Right lobe of liver (tissue), 6 donors: ENCODE measurements around the gene PKDREJ. TPM values are rescaled to one million over a fixed set of nuclear protein-coding genes. Genes with fewer than 3 reads are reported as not detected.

Experiments
- ATAC-seq, 4 donors: fragments of 200-7000 bp; cut with Tn5 transposase; one replicate each; pipeline ENCODE4 v1.9.1; 2020; ENCODE audit warnings: mild to moderate bottlenecking in 4 of 4, moderate library complexity in 4 of 4
- DNase-seq, 3 donors: peaks; one replicate each; pipeline ENCODE4 v3.0.0-alpha.2; 2020
- H3K27ac ChIP-seq, 3 donors: fragments of 200-600 bp; one replicate each; pipeline ENCODE4 v1.8.0; 2022
- H3K27me3 ChIP-seq, 2 donors: fragments of 200-600 bp; one replicate each; pipeline ENCODE4 v1.8.0; 2022
- H3K36me3 ChIP-seq, 4 donors: fragments of 200-600 bp; sonication (generic) in 1 of 4; one replicate each; pipeline versions ENCODE4 v1.5.1 to v1.8.0; 2017 to 2022; ENCODE audit warnings: control low read depth in 1 of 4
- H3K4me1 ChIP-seq, 4 donors: fragments of 200-600 bp; sonication (generic) in 1 of 4; one replicate each; pipeline versions ENCODE4 v1.5.1 to v1.8.0; 2017 to 2022; ENCODE audit warnings: control low read depth in 1 of 4
- H3K4me3 ChIP-seq, 3 donors: fragments of 200-600 bp; one replicate each; pipeline ENCODE4 v1.8.0; 2022
- H3K9me3 ChIP-seq, 4 donors: fragments of 200-600 bp; sonication (generic) in 1 of 4; one replicate each; pipeline versions ENCODE4 v1.5.1 to v1.8.0; 2017 to 2022; ENCODE audit warnings: control low read depth in 1 of 4
- POLR2A ChIP-seq: fragments of 450-650 bp; IDR thresholded peaks from one replicate; pipeline ENCODE4 v1.6.1; 2017; ENCODE audit warnings: antibody characterized with exemption, mild to moderate bottlenecking
- WGBS: methylation state at CpG from one replicate; pipeline ENCODE4 v1.1.6; 2018; ENCODE audit warnings: low coverage, low lambda C conversion rate; ENCODE audit not compliant: insufficient coverage; ENCODE audit errors: missing lambda C conversion rate; 5-methylcytosine and 5-hydroxymethylcytosine counted together
- intact Hi-C, 2 donors: fragments of 100-400 bp; cut with DNase I; formaldehyde crosslinking; loops; one replicate each; pipeline versions ENCODE4 v1.11.2 to v1.14.1; 2022
- total RNA-seq, 6 experiments: library from RNA; depleted of rRNA in 2 of 6; stranded (reverse); fragments of >200 nt in 2 of 6; fragmentation: NEBNext Ultra II Directional in 3 of 6; extraction: Animal tissue kit (Norgen Biotek cat#: 25700) in 3 of 6; gene quantifications; one replicate each; pipeline versions ENCODE4 v1.1.0 to v1.2.4, GENCODE V29; 2016 to 2023
- TF ChIP-seq, protein P1 (sequence below), 4 donors: fragments of 200-600 bp in 3 of 4; fragments of 450-650 bp in 1 of 4; IDR thresholded peaks; one replicate each; pipeline versions ENCODE4 v1.5.1 to v1.8.0; 2016 to 2022; ENCODE audit warnings: antibody characterized with exemption in 4 of 4, mild to moderate bottlenecking in 2 of 4
- donor health status: DM: no; HTN: yes; CAD: no.
- donor health status: DM: no; HTN: no; CAD: no.
- donor health status: DM: no; HTN: no; CAD: no.
- donor health status: DM: no; HTN: yes; CAD: no.
- donor health status: DM: no; HTN: yes; CAD: no.

The PKDREJ gene
- total RNA-seq, 6 experiments from 2014 or later: 0.05 to 0.07 TPM; not detected in 4

- no peaks in the 10 kb centered on the region for H3K9me3 ChIP-seq
- DNase-seq (no peak), ATAC-seq (no peak)
- H3K27me3 ChIP-seq: no peaks in the 10 kb centered on the region
- no peak overlapping the region for H3K27ac ChIP-seq
- intact Hi-C loops: no loop called here
- 79% methylated on average over 7 of the region's 23 CpGs for WGBS
- H3K4me1 ChIP-seq: no peaks in the 10 kb centered on the region
- no peak overlapping the region for H3K4me3 ChIP-seq
- H3K36me3 ChIP-seq: no peaks in the 10 kb centered on the region
- TF ChIP-seq, protein P1, sequence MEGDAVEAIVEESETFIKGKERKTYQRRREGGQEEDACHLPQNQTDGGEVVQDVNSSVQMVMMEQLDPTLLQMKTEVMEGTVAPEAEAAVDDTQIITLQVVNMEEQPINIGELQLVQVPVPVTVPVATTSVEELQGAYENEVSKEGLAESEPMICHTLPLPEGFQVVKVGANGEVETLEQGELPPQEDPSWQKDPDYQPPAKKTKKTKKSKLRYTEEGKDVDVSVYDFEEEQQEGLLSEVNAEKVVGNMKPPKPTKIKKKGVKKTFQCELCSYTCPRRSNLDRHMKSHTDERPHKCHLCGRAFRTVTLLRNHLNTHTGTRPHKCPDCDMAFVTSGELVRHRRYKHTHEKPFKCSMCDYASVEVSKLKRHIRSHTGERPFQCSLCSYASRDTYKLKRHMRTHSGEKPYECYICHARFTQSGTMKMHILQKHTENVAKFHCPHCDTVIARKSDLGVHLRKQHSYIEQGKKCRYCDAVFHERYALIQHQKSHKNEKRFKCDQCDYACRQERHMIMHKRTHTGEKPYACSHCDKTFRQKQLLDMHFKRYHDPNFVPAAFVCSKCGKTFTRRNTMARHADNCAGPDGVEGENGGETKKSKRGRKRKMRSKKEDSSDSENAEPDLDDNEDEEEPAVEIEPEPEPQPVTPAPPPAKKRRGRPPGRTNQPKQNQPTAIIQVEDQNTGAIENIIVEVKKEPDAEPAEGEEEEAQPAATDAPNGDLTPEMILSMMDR (IDR thresholded peaks at IDR 0.05): no peak
- no peak for TF ChIP-seq POLR2A
Observed at GRCh38 chr22:46308283-46308988, 45.3 kb upstream of the PKDREJ start.

DNA sequence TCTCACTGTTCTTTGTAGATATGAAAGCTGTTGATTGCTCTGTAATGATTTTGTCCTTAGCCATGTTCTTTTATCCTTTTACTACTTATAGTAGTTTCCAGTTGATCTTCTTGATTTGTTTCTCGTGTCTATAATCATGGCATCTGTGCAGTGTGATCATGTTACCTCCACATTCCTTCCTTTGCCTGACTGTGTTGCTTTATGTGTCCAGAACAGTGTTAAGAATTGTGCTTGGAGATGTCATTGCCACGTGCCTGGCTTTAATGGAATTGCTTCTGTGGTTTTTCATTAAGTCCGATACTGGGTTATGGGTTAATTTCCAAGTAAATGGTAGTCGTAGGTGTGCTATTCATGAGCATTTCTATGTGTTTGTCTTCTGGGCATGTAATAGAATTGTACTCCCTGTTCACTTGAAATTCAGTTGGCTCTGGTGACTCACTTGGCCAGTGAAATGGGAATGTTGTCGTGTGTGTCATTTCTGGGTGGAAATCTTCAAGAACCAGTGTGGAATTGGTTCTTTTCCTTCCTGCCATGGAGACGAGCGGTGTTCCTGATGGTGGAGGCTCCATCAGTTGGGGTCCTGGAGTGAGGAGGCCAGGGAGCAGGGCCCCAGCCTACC is 40.3 kb upstream of the PKDREJ start:
- TF ChIP-seq POLR2A: no peak
- TF ChIP-seq, protein P1 (IDR thresholded peaks at IDR 0.05): no peak

GRCh38 chr22:46300491-46300890 is 37.3 kb upstream of the PKDREJ start:
- H3K4me1 ChIP-seq: peaks cover 0 to 10% (median 4%) of the 10 kb centered on the region in 4 donors
- DNase-seq (no peak), ATAC-seq (no peak)
- 85% methylated on average over 5 of the region's 7 CpGs for WGBS
- no peak overlapping the region for H3K27ac ChIP-seq
- H3K4me3 ChIP-seq: no peak overlapping the region
- no peaks in the 10 kb centered on the region for H3K27me3 ChIP-seq
- no peak for TF ChIP-seq POLR2A
- TF ChIP-seq, protein P1 (IDR thresholded peaks at IDR 0.05): no peak
- intact Hi-C loops: no loop called here
- no peaks in the 10 kb centered on the region for H3K36me3 ChIP-seq
- H3K9me3 ChIP-seq: no peaks in the 10 kb centered on the region

More for the DNA sequence above, 40.3 kb upstream of the PKDREJ start:
- intact Hi-C loops: no loop called here
- Histone ChIP-seq H3K36me3 (no peaks in the 10 kb centered on the region), H3K4me3 (no peak overlapping the region), H3K27ac (no peak overlapping the region), H3K4me1 (no peaks in the 10 kb centered on the region), H3K9me3 (no peaks in the 10 kb centered on the region), H3K27me3 (no peaks in the 10 kb centered on the region)
- DNase-seq (no peak), ATAC-seq (no peak)
- 90% methylated on average over 5 of the region's 7 CpGs for WGBS

- Histone ChIP-seq H3K9me3 (no peaks in the 10 kb centered on the region), H3K27me3 (no peaks in the 10 kb centered on the region), H3K4me3 (no peak overlapping the region), H3K27ac (no peak overlapping the region), H3K36me3 (no peaks in the 10 kb centered on the region), H3K4me1 (peaks cover 0 to 10% (median 4%) of the 10 kb centered on the region in 4 donors)
- 100% methylated on average over 12 of the region's 13 CpGs for WGBS
- no peak for ATAC-seq
- intact Hi-C loops: no loop called here
- DNase-seq: no peak
- TF ChIP-seq, protein P1 (IDR thresholded peaks at IDR 0.05): no peak
- no peak for TF ChIP-seq POLR2A
Observed at GRCh38 chr22:46299101-46299500, 36.0 kb upstream of the PKDREJ start.
